Myocyte (in vitro differentiated cells): ENCODE measurements around the gene SPSB3. TPM values are rescaled to one million over a fixed set of nuclear protein-coding genes. Genes with fewer than 3 reads are reported as not detected.
A peak's percentile ranks its signal among the peaks of the same experiment; 100 is the strongest.

ENCODE experiments used
- DNase-seq: peaks from one replicate; pipeline ENCODE4 v3.0.0-alpha.2; 2012; ENCODE audit warnings: low read depth
- polyA plus RNA-seq: library from polyadenylated mRNA; unstranded; fragments of >200 nt; gene quantifications from one replicate; pipeline ENCODE4 v1.2.1, GENCODE V29; 2012; ENCODE audit warnings: missing spikeins
- total RNA-seq: library from RNA; depleted of rRNA; stranded (reverse); fragments of >200 nt; gene quantifications from 2 replicates; pipeline ENCODE4 v1.2.3, GENCODE V29; 2014

Gene SPSB3
- total RNA-seq, result 27.0 and 39.6 TPM in 2 replicates
- polyA plus RNA-seq, result 31.1 TPM

- peak; percentile 100 for DNase-seq
These were observed at the start of gene SPSB3, which contains the start of gene NUBP2 for GRCh38 chr16:1782408-1783264. Gene SPSB3 (minus strand): TSS chr16:1782571. CDS start chr16:1781483, 1,088 bp downstream. Gene NUBP2 (plus strand): TSS chr16:1782960. CDS start chr16:1783021, 61 bp downstream.

- no peak for DNase-seq
These were observed 49.1 kb upstream of the SPSB3 start for GRCh38 chr16:1831186-1832075.

DNA sequence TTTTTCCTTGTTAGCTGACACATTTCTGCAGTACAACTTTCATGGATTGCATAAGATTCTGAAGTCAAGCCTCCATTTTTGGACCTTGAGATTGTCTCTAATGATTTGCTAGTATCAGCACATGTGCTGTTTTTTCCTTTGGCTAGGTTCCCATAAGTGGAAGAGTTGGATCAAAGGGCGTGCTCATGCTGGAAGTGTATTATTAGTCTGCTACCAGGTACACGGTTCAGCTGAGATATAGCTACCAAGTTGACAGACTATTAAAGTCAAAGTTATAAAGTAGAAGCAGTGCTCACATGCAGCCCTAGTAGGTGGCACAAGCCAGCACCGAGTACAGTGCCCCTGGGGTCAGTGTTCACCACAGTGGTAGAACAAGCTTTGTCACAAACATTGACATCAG is 47.8 kb upstream of the SPSB3 start:
- DNase-seq, result no peak

GRCh38 chr16:1828645-1829410 is 46.5 kb upstream of the SPSB3 start:
- DNase-seq, result no peak

GRCh38 chr16:1826691-1827573 is 44.6 kb upstream of the SPSB3 start, which contains the start of the genes FAHD1 and HAGH:
Gene FAHD1 (plus strand): TSS chr16:1827206. CDS start chr16:1827239, 33 bp downstream.
Gene HAGH (minus strand): TSS chr16:1826825. CDS start chr16:1826787, 38 bp downstream.
- DNase-seq, result peak; percentile 94

- peak; percentile 52 for DNase-seq
These were observed 43.7 kb upstream of the SPSB3 start for GRCh38 chr16:1825864-1826690.

GRCh38 chr16:1825381-1825863 is 43.1 kb upstream of the SPSB3 start:
- DNase-seq, result no peak

GRCh38 chr16:1823821-1824220 is 41.5 kb upstream of the SPSB3 start:
- DNase-seq, result peak; percentile 59

DNA sequence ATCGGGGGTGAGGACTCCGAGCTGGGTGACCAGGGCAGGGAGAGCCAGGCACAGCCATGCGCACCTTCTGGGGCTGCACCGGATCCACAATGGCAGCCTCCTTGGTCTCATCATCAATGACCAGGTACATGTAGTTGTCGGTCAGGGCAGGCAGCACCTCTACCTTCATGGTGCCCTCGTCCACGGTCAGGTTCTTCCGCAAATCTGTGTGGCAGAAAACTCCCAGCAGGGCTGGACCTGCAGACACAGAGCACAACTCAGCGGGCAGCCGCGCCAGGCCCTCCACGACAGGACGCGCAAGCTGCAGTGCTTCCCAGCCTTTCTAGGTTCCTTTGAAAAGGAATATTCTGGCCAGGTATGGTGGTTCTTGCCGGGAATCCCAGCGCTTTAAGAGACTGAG is 40.4 kb upstream of the SPSB3 start:
- DNase-seq, result no peak

DNA sequence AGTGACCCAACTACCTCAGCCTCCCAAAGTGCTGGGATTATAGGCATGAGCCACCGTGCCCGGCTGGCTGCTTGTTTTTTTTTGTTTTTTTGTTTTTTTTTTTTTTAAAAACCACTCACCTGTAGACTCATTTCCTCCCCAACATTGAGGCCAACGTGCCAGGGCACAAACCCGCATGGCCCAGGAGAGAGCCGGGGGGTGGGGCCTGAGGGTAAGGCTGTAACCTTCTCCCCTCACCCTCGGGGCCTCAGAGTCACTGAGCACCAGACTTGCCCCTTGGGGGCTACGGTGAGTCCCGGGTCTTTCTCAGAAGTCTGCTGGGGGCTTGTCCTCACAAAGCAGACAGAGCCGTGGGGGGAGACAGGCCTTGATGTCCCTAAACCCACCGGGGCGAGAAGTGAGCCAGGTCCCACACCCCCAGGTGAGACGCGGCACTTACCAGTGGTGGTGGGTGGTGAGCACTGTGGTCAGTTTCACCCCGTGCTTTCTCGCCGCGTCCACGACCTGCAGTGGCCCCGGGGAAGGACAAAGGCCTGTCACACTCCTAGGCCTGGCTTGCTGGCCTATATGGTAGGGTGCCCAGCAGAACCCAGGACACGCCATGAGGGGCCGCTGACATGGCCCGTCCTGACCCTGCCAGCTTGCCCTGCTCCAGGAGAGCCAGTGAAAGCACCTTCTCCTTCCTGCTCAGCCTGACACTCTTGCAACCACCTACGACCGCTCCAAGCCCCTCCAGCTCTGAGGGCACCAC is 39.7 kb upstream of the SPSB3 start:
- no peak for DNase-seq

- no peak for DNase-seq
These were observed 38.5 kb upstream of the SPSB3 start for GRCh38 chr16:1820946-1821290.

DNA sequence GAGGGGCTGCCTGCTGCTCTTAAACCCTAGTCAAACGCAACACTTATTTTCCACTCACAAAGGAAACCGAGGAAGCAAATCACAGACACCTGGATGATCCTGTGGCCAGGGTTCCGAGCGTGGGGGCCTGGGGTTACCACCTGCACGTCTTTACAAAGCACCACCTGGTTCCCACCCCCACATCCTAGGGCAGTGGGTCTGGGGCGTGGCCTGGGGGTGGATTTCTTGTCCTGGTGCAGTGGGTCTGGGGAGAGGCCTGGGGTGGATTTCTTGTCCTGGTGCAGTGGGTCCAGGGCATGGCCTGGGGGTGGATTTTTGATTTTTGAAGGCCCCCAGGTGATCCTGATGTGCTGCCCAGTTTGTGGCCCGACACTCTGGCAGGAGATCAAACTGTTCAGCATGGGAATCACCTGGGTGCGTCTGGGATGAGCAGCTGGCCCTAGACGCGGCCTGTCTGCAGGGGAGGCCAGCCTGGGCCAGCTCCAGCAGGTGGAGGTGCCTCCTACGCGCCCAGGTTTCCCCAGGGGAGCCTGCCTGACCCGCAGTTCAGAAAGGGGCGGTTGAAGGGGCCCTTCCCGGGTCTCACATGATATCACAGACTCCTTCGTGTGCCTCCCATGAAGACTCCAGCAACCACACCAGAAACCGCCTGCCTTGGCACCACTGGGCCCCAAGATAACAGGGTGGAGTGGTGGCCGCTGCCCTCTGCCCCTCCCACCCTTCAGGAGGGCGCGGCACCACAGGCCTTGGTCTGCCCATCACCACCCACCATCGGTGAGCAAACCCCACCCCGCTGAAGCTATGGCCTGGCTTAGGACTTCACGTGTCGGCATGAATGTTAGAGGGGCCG is 38.0 kb upstream of the SPSB3 start:
- no peak for DNase-seq

- no peak for DNase-seq
These were observed 37.2 kb upstream of the SPSB3 start for GRCh38 chr16:1819611-1820010.

DNA sequence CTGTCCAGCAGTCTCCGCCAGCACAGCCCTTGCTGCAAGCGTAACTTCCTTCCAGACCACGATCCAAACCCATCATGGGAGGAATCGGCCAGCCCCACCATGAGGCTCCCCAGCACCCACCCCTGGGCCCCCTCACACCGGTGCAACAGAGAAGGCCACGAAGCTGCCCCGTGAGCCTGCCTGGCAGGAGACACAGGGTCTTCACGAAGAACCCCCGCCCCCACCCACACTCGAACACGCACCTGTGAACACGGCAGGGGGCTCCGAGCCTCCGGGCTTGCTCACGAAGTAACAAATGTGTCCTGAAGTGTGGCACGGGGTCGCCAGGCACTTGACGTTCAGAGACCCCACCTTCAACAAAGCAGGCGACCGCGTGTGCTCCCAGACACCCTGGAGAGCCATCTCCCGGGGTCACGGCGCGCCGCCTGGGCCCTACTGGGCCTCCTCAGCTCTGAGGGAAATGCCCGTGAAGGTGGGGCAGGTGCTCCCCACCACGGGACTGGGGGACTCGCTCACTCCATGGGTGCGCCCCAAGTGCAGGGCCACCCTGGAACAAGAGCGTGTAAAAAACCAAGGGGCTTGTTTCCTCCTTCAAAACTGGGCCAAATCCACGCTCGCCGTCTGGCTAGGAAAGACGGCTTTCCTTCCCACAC is 36.6 kb upstream of the SPSB3 start:
- no peak for DNase-seq

GRCh38 chr16:1818204-1818872 is 36.0 kb upstream of the SPSB3 start:
- no peak for DNase-seq

- no peak for DNase-seq
These were observed 35.3 kb upstream of the SPSB3 start for GRCh38 chr16:1817716-1818115.
